Activated CD8-positive, alpha-beta memory T cell treated with anti-CD3 and anti-CD28 coated beads for 24 hours (primary cell): ENCODE results near the gene PITX2.

Source experiments
- DNase-seq: peaks from one replicate; pipeline ENCODE4 v3.0.0-alpha.2; 2020

The PITX2 gene

DNA sequence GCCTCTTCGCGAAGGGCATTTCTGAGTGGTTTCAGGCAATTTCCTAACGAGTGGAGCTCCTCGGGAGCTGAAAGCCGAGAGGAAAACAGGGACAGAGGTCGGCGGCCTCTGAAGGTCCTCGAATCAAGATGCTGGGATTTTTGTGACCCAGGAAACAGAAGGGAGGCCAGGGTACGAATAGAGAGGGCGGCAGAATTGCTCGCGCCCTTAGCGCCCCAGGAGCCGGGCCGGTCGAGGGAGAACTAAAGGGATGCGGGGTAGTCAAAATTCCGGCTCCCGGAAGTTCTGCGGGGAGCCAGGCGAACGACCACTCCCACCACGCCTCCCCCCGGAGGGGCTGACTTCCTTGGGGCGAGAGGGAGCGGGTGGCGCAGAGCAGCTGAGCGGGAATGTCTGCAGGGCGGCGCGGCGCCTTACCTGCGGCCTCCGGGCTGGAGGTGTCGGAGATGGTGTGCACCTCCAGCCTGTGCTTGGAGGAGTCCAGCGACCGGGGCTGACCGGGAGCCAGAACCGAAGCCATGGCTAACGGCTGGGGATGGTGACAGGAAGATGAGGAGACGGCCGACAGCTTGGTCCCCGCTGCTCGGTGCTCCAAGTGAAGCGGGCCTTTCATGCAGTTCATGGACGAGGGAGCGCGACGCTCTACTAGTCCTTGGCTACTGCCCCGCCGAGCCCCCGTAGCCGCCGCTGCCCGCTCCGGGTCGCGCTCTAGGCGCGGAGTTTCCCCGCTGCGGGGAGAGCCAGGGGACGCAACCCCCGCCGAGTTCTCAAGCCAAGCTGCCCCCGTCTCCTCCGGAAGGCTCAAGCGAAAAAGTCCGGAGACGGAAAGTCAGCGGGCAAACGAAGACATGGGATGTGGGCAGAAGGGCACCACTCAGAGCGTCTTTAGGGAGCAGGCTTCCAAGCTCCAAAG lies 782 bp downstream of the PITX2 start:
- DNase-seq = no peak

DNA sequence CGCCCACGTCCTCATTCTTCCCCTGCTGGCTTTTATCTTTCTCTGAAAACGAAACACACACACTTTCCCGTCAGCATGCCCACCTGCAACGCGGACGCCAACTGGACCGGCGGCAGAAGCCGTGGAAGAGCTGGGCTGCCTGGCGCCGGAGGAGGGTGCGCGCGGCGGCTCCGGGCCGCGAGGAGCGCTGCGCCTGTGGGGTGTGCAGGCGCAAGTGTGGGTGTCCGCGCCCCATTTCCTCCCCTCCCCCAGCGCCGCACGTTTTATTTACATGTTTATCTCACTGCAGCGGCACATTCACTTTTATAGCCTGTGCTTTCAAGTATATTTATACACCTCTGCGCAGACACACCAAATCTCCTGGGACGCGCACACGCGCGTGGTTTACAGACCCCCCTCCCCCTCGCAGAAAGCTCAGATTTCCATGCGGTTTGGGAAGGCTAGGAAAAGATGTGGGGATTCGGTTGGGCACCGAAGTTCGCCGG lies 1.5 kb downstream of the PITX2 start:
- DNase-seq = no peak

DNA sequence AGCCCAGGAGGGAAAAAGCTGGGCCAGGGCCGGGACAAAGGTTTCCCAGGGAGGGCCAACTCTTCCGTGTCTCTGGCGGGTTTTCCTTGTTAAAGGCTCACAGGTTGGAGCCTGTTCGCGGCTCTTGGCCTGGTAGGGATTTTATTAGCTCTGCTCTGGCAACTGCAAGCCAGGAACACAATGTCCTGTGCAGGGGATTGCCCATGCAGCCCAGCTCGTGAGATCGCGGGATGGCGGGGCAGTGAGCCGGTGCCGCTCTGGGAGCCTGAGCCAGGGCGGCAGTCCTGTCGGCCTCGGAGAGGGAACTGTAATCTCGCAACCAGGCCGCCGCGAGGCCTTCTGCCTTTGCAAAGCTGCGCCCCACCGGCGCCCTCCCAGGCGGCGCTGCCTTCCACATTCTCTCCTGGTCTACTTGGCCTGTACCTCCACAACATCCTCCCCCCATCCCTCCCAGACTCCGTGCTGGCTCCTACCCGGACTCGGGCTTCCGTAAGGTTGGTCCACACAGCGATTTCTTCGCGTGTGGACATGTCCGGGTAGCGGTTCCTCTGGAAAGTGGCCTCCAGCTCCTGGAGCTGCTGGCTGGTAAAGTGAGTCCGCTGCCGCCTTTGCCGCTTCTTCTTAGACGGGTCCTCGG lies 2.1 kb downstream of the PITX2 start:
- no peak for DNase-seq

DNA sequence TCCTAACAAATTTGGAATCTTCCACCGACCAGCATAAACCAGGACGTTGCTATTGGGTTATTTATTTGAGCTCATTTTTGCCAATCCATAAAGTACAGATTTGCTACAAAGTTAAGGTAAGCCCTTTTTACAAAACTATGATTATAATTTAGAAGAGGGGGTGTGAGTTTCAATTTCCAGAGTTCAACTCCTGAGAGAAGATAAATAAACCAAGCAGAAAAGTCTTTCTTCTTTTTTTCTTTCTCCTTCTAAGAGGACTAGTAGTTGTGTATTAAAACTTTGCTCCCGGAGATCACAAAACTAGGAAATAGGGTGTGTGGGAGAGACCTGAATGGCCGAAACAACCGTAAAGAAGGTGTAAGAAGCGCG lies 2.6 kb downstream of the PITX2 start:
- no peak for DNase-seq

DNA sequence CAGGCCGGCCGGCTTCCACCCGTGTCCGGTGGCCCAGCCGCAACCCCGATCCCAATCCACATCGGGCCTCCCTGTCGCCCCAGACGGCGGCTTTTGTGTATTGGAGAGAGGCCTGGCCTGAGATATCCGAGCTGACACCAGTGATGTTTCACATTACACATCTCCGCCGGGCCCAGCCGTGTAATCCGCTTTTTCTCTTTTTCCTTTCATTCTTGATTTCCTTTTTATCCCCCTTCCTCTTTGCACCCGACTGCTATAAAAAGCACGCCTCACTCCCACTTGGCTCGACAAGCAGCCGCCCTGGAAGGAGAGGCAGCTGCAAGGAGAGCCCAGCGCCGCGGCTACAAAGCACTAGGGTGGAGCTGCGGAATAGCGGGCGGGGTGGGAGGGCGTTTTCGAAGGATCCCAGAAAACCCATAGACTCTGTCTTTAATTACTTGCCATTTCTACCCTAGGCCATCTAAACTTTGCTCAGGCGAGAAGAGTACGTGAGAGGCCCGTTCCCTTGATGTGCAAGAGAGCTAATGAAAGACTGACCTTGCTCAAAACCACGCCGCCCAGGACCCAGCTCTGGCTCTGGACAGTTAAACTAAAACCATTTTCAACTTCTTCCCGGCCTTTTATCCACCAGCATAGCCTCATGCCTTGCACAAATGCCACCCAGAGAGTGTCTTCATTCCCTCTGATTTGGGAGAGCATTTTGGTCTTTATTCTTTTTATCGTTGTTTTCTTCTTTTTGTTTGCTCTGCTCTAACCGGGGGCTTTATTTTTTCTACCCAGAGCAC lies 3.2 kb downstream of the PITX2 start:
- no peak for DNase-seq

DNA sequence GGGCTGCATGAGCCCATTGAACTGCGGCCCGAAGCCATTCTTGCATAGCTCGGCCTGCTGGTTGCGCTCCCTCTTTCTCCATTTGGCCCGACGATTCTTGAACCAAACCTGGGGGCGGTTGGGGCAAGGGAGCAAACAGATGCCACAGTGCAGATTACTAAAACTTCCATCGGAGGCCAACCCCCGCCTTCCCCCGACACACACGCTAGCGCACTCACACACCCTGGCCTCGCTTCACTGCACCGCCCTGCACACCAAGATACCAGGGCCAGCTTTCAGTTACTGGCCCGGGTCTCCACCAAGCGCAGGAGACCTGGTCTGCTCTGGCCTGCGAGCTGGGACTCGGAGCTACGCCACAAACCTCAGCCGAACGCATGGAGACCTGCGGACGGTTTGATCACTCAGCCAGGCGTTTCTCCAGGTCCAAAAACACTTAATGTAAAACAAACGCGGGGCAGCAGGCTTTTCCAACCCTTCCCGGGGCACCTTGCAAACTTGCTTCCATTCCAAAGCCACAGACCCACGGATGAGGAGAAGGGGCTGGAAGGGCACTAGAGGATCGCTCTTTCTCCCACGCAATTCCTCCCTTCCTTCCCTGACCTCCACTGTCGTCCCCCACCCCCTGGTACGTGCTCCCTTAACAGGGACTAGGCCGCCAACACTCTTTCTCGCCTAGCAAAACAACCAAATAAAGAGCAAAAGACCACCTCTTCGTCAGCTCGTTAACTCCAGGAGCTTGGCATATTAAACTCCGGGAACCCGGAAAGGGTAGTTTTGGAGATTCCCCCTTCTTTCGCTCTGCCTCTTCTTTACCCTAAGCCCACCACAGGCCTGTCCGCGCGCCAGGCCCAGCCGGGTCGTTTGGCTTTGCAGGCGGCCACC lies 4.1 kb downstream of the PITX2 start:
- no peak for DNase-seq

DNA sequence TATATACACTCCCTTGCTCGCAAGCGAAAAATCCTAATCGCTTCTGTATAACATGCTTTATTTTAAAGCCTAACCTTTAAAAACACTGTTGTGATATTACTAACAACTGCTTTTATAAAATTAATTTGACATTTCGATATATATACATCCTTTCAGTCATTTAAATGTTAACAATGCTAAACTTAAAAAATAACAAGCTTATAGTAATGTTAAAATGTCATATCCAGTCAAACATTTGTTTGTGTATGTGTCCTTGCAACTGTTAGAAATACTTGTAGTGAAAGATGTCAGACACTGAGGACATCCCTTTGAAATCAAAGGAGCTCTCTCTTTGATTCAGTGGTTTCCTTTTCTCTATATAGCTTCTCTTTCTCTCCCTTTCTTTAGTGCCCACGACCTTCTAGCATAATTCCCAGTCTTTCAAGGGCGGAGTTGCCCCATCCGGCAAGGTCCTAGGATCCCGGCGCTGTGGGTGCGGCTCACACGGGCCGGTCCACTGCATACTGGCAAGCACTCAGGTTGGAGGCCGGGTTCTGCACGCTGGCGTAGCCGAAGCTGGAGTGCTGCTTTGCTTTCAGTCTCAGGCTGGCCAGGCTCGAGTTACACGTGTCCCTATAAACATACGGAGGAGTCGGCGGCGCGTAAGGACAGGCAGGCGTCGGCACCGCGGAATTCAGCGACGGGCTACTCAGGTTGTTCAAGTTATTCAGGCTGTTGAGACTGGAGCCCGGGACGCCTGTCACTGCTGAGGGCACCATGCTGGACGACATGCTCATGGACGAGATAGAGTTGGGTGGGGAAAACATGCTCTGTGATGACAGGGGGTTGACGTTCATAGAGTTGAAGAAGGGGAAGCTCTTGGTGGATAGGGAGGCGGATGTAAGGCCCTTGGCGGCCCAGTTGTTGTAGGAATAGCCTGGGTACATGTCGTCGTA lies 5.0 kb downstream of the PITX2 start:
- DNase-seq = no peak

DNA sequence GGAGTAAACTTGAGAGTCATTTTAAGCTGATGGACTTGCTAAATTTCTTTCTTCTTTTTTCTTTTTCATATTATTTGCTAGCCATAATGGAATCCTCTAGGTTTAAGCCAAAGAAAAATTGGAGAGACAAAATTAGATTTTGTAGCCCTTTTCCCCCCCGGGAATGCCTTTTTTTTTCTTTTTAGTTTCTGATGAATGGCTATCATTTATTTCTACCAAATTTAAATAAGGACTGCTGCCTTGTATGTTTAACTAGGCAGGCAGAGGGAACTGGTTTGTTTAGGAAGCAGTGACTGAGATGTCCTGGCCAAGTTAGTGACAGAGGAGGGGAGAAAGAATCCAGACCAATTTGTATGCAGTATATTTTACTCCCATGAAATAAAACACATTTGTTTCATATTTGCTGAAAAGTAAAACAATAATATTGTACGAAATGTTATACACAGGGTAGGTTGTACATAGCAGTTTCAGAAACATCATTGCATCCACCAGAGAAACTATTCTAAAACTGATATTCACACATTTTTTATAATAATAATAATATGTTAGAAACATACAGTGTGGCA lies 5.7 kb downstream of the PITX2 start:
- DNase-seq = no peak

DNA sequence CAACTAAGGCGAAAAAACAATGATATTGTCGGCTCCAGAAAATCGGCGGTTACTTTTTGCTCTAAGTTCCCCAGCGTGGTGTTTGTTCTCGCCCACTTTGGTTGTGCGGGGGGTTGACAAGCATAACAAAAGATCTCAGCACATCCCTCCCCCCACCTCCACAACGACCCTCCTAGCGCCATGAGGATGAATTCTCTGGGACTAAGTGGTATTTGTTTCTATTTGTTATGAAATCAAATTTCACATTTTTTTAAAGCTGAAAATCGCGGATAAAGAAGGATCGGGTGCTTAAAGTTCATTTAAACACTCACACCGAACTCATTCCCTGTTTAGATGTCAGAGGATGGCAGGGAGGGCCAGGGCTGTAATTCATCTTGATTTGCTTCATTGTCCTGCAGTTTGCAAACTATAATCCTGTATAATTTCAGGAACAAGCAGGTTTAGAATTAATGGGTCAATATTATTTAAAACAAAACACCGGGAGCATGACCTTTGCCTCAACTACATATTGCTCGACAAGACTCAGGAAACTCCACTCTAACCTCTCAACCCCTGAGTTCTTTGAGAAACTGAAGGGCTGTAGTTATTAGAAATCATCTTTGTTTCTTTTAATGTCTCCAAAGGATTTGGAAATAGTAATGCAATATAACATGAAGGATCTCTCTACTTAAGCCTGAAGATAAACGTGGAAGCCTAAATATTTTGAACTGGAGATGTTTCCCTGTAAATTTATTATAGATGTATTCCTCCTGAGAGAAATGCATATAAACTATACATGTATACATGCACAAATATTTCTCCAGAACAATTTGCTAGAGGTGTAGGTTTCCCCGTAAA lies 6.4 kb downstream of the PITX2 start:
- no peak for DNase-seq

DNA sequence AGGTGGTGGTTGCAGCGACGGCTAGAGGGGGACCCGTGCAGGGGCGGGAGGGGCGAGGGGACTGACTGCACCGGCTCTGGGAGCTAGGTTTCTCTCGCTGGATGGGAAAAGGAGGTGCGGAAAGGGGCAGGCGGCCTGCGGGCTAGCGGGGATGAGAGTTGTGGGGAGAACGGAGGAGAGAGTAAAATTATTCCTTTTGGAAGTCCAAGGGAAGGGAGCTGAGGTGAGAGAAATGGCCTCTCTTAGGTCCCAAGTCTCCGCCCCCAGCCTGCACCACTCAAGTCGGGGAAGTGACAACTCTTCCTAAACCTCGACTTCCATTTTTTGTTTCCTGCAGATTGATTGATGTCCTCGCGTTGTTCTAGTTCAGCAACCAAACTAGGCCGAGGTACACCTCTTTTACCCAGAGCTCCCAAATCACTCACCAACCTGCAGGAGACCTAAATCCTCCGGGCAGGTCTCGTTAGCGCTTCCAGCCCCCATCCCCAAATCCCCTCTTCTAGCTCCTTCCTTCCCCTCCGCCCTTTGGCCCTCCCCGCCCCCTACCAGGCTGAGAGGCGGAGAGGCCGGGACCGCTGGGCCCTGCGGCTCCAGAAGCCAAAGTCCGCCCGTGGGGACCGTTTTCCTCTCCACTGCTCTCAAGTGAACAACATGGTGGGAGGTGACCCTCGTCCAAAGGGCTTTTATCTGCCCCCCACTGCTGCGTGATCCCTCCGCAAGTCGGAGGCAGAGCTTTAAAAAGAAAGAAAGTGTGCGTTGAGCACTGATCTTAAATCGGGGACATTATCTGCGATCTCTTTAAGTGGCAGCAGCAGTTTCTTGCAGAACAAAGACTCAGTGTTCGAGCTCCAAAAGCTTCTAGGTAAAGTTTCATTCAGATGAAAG lies 7.3 kb downstream of the PITX2 start:
- no peak for DNase-seq

DNA sequence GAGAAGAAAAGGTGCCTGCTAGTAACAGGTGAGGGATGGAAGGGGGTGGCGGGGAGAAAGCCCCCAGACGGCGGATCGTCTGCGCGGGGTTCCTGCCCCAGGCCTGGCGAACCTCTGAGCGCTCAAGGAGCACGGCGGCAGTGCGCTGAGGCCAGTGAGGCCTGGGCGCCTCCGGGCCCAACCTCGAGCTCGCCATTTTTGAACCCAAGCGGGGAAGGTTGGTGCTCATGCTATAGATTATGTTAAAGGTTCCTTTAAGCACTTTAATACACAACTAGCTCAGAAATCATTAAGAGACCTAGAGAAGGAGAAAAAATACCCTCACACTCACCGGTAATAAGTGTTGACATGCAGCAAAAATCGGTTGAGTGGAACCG lies 7.9 kb downstream of the PITX2 start:
- DNase-seq = no peak

DNA sequence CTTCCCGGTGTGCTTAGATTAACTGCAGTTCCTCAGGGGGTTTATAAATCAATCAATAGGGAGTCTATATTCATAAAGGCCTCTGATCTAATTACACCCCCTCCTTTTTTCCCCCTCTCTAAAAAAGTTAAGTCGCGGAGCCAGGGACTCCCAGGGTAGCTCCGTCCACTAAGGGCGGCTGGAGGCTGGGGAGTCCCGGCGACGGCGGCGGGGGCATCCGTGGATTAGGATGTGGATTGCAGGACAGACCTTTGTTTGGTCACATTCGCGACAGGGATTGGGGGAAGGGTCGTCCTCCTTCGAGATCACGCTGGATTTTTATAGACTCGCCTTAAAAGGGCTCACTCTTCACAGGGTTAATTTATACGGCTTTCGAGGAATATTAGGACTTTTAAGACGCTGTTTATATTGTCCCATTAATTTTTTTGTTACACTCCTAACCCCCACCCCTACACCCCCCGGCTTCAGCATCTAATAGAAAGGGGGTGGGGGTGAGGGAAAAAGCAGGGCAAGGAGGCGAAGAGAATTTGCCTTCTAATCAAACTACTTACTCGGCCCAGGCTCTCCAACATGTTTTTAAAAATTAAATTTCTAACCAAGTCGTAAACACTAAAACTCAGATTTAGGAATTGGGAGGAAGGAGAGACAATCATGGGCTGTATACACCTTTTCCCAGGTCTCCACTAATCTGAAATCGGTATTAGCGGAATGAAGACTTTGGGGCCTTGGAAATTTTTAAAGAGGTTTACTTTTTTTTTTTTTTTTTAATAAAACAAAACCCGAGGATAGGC lies 8.5 kb downstream of the PITX2 start:
- DNase-seq = no peak

DNA sequence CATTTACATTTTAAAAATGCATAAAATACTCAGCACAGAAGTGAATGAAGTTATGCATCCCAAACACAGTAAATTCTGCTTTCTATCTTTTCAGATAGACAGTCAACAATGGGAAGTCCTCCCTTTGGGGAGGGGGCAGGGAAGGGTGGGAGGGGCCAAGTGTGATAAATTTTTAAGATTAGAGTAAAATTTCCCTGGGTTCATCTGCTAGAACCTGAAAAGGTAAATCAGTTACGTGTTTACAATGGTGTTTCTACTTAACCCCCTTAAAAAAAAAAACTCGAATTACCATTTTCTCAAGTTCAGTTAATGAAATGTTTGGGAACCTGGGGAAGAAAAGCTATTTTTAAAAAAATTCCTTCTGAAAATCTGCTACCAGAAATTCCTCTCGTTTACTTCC lies 9.1 kb downstream of the PITX2 start:
- no peak for DNase-seq

DNA sequence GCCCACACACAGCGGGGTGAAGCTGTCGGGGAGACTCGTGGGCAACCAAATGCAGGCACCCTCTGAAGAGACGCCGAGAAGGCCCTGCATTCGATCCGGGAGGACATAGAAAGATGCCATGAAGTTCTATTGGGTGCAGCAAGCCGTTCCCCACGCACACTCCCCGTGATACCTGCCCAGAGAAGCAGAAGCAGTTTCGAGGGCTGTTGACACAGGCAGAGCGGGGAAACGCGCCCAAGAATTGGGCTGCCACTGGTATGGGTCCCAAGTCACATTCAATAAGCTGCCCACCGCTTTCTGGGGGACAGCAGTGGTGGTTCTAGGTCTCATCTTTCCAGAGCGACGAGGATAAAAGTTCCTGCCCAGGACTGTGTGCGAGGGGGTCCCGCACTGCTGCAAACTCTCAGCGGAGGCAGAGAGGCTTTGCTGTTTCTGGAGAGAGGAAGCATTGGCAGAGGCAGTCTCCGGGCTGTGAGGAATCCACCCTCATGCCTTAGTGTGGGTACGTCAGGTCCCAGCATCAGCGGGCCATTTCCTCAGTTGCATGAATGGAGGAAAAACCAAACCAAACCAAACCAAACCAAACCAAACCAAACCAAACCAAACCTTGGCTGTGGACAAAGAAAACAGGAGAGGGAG lies 10.1 kb downstream of the PITX2 start:
- DNase-seq = no peak

DNA sequence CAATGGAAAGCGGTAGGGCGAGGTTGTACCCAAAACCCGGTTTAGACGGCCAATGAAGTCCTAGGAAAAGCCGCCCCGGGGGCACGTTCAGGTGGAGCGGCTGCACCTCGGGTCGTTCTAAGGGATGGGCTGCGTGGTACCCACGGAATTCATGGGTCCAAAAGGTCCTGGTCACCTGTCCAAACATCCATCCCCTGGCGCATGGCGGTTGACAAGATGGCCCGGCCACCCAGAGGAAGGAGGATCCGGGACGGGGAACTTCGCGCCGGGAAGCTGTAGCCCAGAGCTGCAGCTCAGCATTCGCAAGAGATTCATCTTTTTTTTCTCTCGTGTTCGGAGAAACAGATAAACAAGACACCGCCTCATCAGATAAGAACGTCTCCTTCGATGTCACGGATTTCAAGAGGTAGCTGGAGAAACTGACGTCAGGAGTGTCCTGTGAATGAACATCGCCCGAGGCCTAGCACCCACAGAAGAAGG lies 10.9 kb downstream of the PITX2 start:
- DNase-seq = no peak

DNA sequence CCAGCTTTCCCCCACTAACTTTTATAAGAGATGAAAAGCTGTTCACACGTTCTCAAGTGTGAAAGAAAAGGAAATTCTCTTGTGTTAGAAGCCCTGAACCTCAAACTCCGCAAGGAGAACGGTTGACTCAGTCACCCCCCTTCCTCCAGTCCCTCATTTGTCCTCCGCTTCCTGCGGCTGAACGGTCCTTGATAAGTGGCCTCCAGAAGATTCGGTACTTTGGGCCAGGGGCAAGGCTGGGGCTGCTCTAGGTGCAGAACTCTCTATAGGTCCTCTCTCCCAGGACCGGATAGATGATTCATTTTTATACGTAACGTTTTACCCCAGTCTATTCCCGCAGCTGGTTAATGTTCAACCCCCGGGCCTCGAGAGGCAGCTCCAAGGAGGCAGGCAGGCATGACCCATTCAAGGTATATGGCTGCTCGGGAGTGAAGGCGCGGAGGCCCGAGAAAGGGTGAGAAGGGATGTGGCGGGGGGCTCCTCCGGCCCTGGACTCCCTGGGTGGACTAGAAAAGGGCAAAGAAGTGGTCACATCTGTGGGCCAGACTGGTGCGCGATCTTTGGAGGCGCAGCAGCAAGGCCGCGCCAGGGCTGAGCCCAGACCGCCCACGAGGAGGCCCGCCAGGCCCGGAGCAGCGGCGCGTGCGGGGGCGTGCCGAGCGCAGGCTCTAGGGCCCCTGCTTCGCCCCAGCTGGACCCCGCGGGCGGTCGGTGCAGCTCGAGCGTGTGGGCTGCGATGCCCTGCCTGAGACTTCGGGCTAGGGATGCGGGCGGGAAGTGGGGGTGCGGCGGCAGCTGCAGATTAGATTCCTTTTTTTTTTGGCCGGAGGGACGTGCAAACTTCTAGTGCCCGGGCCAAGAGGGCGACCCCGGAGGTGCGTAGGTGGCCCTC lies 11.7 kb downstream of the PITX2 start:
- no peak for DNase-seq

DNA sequence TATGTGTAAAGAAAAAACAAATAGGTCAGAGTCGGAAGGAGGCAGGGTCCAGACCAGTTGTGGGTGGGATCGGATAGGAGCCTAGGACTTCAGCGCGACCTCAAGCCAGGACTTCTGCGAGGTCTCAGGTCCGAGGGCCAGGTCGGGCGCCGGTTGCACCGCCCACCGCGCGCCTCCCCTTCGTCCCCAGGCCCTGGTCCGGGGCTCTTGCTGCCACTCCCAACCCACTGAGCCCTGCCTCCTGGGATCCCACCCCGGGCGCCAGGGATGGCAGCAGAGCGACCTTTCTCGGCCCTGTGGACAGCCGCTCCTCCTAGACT lies 12.3 kb downstream of the PITX2 start:
- DNase-seq = no peak
